HCT116 (cell line): ENCODE results near the gene PDZRN4. TPM values are rescaled to one million over a fixed set of nuclear protein-coding genes. Genes with fewer than 3 reads are reported as not detected.

ENCODE experiments used
- ATAC-seq: fragments of 200-7000 bp; cut with Tn5 transposase; 2 replicates; pipeline ENCODE4 v1.9.1; 2020; ENCODE audit warnings: mild to moderate bottlenecking, moderate library complexity
- BruUV-seq: library from RNA; stranded (reverse); fragments of 400-500 nt; replicated peaks from 2 replicates; lab custom pipeline; 2021; lab: Mats Ljungman, UMichigan
- CTCF ChIA-PET: fragments of 300-600 bp; sonication (Branson Sonifier 250); formaldehyde crosslinking; loops from one replicate; lab custom pipeline; 2021; ENCODE audit warnings: antibody characterized with exemption; lab: Charles Lee
- POLR2A ChIA-PET: fragments of 300-600, 350-600 bp; sonication (Branson Sonifier 250); formaldehyde crosslinking; loops from one replicate; lab custom pipeline; 2021; ENCODE audit warnings: antibody characterized with exemption; lab: Charles Lee
- RAD21 ChIA-PET, 2 experiments: fragments of 300-600 bp; sonication (Branson Sonifier 250); formaldehyde crosslinking; loops; one replicate each; lab custom pipeline; 2023; ENCODE audit warnings: low total read pairs in 2 of 2; ENCODE audit not compliant: uncharacterized antibody in 2 of 2, unreplicated experiment in 2 of 2, low non-redundant PET in 1 of 2; lab: Charles Lee
- DNase-seq: peaks from one replicate; pipeline ENCODE4 v3.0.0-alpha.2; 2010; ENCODE audit warnings: low read depth, low spot score
- H2AFZ ChIP-seq: fragments of 200-600 bp; shearing (Covaris generic), sonication (generic); 2 replicates; pipeline ENCODE4 v1.6.1; 2017; ENCODE audit warnings: low read depth, mixed run types, mixed read lengths, antibody characterized with exemption, low read length; ENCODE audit not compliant: poor library complexity, severe bottlenecking
- H3K27ac ChIP-seq: 2 replicates; pipeline ENCODE4 v1.5.1; 2012; ENCODE audit warnings: low read depth, low read length
- H3K27me3 ChIP-seq: fragments of 200-600 bp; sonication (generic); 2 replicates; pipeline ENCODE4 v1.6.1; 2016; ENCODE audit warnings: mixed run types, low read length, mixed read lengths; ENCODE audit not compliant: insufficient read depth
- H3K36me3 ChIP-seq, 2 experiments: fragments of 200-500 bp in 1 of 2; fragments of 200-600 bp in 1 of 2; sonication (Bioruptor generic) in 1 of 2; sonication (generic) in 1 of 2; 2 replicates each; pipeline versions ENCODE4 v1.5.1 to v1.6.1; 2014 to 2016; ENCODE audit warnings: low read length in 2 of 2, inconsistent platforms in 1 of 2, mixed read lengths in 1 of 2, mixed run types in 1 of 2; ENCODE audit not compliant: insufficient read depth in 2 of 2, control insufficient read depth in 1 of 2
- H3K4me1 ChIP-seq, 2 experiments: fragments of 200-600 bp in 1 of 2; sonication (generic) in 1 of 2; 2 replicates each; pipeline versions ENCODE4 v1.5.1 to v1.6.1; 2012 to 2017; ENCODE audit warnings: low read length in 2 of 2, inconsistent platforms in 1 of 2, mild to moderate bottlenecking in 1 of 2, mixed read lengths in 1 of 2, mixed run types in 1 of 2, moderate library complexity in 1 of 2; ENCODE audit not compliant: insufficient read depth in 2 of 2, control insufficient read depth in 1 of 2
- H3K4me2 ChIP-seq: fragments of 200-600 bp; sonication (generic); 2 replicates; pipeline ENCODE4 v1.6.1; 2017; ENCODE audit warnings: mixed run types, low read length, mixed read lengths
- H3K4me3 ChIP-seq, 2 experiments: fragments of 200-600 bp in 1 of 2; sonication (generic) in 1 of 2; replicated peaks in 1 of 2; 2 replicates each; pipeline ENCODE4 v1.5.1; 2011 to 2016; ENCODE audit warnings: low read length in 2 of 2, control low read depth in 1 of 2, low read depth in 1 of 2, mild to moderate bottlenecking in 1 of 2, mixed read lengths in 1 of 2, mixed run types in 1 of 2
- H3K79me2 ChIP-seq: fragments of 200-600 bp; sonication (generic); 2 replicates; pipeline ENCODE4 v1.6.1; 2017; ENCODE audit warnings: mild to moderate bottlenecking, mixed run types, low read length, moderate library complexity, mixed read lengths; ENCODE audit not compliant: insufficient read depth
- H3K9ac ChIP-seq: fragments of 200-600 bp; sonication (generic); 2 replicates; pipeline ENCODE4 v1.6.1; 2016; ENCODE audit warnings: low read length, mixed read lengths
- H3K9me2 ChIP-seq: fragments of 200-600 bp; sonication (generic), shearing (Covaris generic); 2 replicates; pipeline ENCODE4 v1.6.1; 2017; ENCODE audit warnings: mixed run types, mild to moderate bottlenecking, moderate library complexity; ENCODE audit not compliant: insufficient read depth
- H3K9me3 ChIP-seq, 2 experiments: fragments of 200-500 bp in 1 of 2; fragments of 200-600 bp in 1 of 2; sonication (Bioruptor generic) in 1 of 2; sonication (generic) in 1 of 2; 2 replicates each; pipeline ENCODE4 v1.6.1; 2014 to 2017; ENCODE audit warnings: low read length in 2 of 2, mixed read lengths in 2 of 2, inconsistent platforms in 1 of 2, low read depth in 1 of 2, mild to moderate bottlenecking in 1 of 2, mixed run types in 1 of 2, moderate library complexity in 1 of 2; ENCODE audit not compliant: control insufficient read depth in 1 of 2, insufficient read depth in 1 of 2
- H4K20me1 ChIP-seq: fragments of 200-600 bp; sonication (generic), shearing (Covaris generic); 2 replicates; pipeline ENCODE4 v1.6.1; 2017; ENCODE audit warnings: mixed run types, mild to moderate bottlenecking, moderate library complexity; ENCODE audit not compliant: insufficient read depth
- ATF3 ChIP-seq: IDR thresholded peaks from 2 replicates; pipeline ENCODE4 v1.6.1; 2012
- CEBPB ChIP-seq: IDR thresholded peaks from 2 replicates; pipeline ENCODE4 v1.6.1; 2012; ENCODE audit warnings: low read depth
- EZH2 ChIP-seq: fragments of 200-600 bp; sonication (generic); IDR thresholded peaks from 2 replicates; pipeline ENCODE4 v1.6.1; 2017; ENCODE audit warnings: antibody characterized with exemption, mixed run types
- JUND ChIP-seq: IDR thresholded peaks from 2 replicates; pipeline ENCODE4 v1.6.1; 2012
- POLR2A ChIP-seq: IDR thresholded peaks from 2 replicates; pipeline ENCODE4 v1.7.0; 2011; ENCODE audit warnings: borderline replicate concordance; ENCODE audit not compliant: insufficient read depth, insufficient read length; ENCODE audit errors: extremely low read depth
- POLR2AphosphoS5 ChIP-seq: IDR thresholded peaks from 2 replicates; pipeline ENCODE4 v1.6.1; 2011; ENCODE audit warnings: mild to moderate bottlenecking, low read depth, low read length, moderate library complexity
- REST ChIP-seq: IDR thresholded peaks from 2 replicates; pipeline ENCODE4 v1.6.1; 2012; ENCODE audit warnings: low read depth
- SIN3A ChIP-seq: IDR thresholded peaks from 2 replicates; pipeline ENCODE4 v1.6.1; 2012; ENCODE audit warnings: low read depth
- SP1 ChIP-seq: IDR thresholded peaks from 2 replicates; pipeline ENCODE4 v1.6.1; 2012; ENCODE audit warnings: low read depth
- TCF7L2 ChIP-seq: IDR thresholded peaks from 2 replicates; pipeline ENCODE4 v1.7.0; 2011; ENCODE audit warnings: borderline replicate concordance, inconsistent platforms; ENCODE audit not compliant: insufficient read depth, insufficient read length; ENCODE audit errors: extremely low read depth
- ZFX ChIP-seq: fragments of 450-650 bp; IDR thresholded peaks from 2 replicates; pipeline ENCODE4 v1.6.1; 2017
- ZNF274 ChIP-seq: fragments of 200-500 bp; sonication (Bioruptor generic); IDR thresholded peaks from 2 replicates; pipeline ENCODE4 v1.6.1; 2014; ENCODE audit warnings: mild to moderate bottlenecking, low read depth, low read length, inconsistent platforms
- intact Hi-C: fragments of 100-400 bp; cut with micrococcal nuclease; formaldehyde crosslinking; loops from 2 replicates; pipeline ENCODE4 v1.10.0; 2022
- total RNA-seq: library from RNA; stranded (reverse); gene quantifications from one replicate; pipeline ENCODE4 v1.2.1, GENCODE V29; 2021; ENCODE audit not compliant: unreplicated experiment
- TF ChIP-seq, protein P1 (sequence below): IDR thresholded peaks from 2 replicates; pipeline ENCODE4 v1.6.1; 2012
- TF ChIP-seq, protein P2 (sequence below): IDR thresholded peaks from 2 replicates; pipeline ENCODE4 v1.6.1; 2011; ENCODE audit warnings: mild to moderate bottlenecking, low read length, moderate library complexity; ENCODE audit not compliant: insufficient replicate concordance; ENCODE audit errors: extremely low read depth

PDZRN4 gene
- total RNA-seq, 1 experiment from 2014 or later: not detected

GRCh38 chr12:41436076-41436475 lies 248.0 kb downstream of the PDZRN4 start:
- POLR2A ChIA-PET: no interaction called here
- DNase-seq: no peak

More at GRCh38 chr12:41436076-41436475, 248.0 kb downstream of the PDZRN4 start:
- no peak for TF ChIP-seq JUND
- TF ChIP-seq POLR2A: no peak
- no peak for TF ChIP-seq ATF3
- no peak for TF ChIP-seq POLR2AphosphoS5
- TF ChIP-seq EZH2: no peak
- no peak for TF ChIP-seq ZNF274
- TF ChIP-seq, protein P1, sequence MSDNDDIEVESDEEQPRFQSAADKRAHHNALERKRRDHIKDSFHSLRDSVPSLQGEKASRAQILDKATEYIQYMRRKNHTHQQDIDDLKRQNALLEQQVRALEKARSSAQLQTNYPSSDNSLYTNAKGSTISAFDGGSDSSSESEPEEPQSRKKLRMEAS: no peak
- TF ChIP-seq REST: no peak
- TF ChIP-seq TCF7L2: no peak
- TF ChIP-seq CEBPB: no peak
- no peak for TF ChIP-seq SP1
- TF ChIP-seq, protein P2, sequence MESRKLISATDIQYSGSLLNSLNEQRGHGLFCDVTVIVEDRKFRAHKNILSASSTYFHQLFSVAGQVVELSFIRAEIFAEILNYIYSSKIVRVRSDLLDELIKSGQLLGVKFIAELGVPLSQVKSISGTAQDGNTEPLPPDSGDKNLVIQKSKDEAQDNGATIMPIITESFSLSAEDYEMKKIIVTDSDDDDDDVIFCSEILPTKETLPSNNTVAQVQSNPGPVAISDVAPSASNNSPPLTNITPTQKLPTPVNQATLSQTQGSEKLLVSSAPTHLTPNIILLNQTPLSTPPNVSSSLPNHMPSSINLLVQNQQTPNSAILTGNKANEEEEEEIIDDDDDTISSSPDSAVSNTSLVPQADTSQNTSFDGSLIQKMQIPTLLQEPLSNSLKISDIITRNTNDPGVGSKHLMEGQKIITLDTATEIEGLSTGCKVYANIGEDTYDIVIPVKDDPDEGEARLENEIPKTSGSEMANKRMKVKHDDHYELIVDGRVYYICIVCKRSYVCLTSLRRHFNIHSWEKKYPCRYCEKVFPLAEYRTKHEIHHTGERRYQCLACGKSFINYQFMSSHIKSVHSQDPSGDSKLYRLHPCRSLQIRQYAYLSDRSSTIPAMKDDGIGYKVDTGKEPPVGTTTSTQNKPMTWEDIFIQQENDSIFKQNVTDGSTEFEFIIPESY: no peak
- no peak for TF ChIP-seq ZFX
- TF ChIP-seq SIN3A: no peak
- ChIA-PET CTCF (no interaction called here), RAD21 (no interaction called here)
- intact Hi-C loops: no loop called here
- no TSS peak for BruUV-seq
- H3K4me2 ChIP-seq: no peak overlapping the region
- H3K9me2 ChIP-seq: no peaks in the 10 kb centered on the region
- H3K9me3 ChIP-seq: no peaks in the 10 kb centered on the region
- H2AFZ ChIP-seq: no peak overlapping the region
- no peaks in the 10 kb centered on the region for H3K36me3 ChIP-seq
- no peak overlapping the region for H3K9ac ChIP-seq
- no peak overlapping the region for H3K27ac ChIP-seq
- no peak overlapping the region for H3K4me3 ChIP-seq
- H3K4me1 ChIP-seq: no peaks in the 10 kb centered on the region
- H4K20me1 ChIP-seq: no peaks in the 10 kb centered on the region
- no peak for ATAC-seq
- H3K79me2 ChIP-seq: no peaks in the 10 kb centered on the region
- no peaks in the 10 kb centered on the region for H3K27me3 ChIP-seq
